ENCODE results near the gene BRD9. TPM values are rescaled to one million over a fixed set of nuclear protein-coding genes. Genes with fewer than 3 reads are reported as not detected.

Gene BRD9
- total RNA-seq, 2 experiments from 2014 or later = 46.6 to 51.7 TPM

DNA sequence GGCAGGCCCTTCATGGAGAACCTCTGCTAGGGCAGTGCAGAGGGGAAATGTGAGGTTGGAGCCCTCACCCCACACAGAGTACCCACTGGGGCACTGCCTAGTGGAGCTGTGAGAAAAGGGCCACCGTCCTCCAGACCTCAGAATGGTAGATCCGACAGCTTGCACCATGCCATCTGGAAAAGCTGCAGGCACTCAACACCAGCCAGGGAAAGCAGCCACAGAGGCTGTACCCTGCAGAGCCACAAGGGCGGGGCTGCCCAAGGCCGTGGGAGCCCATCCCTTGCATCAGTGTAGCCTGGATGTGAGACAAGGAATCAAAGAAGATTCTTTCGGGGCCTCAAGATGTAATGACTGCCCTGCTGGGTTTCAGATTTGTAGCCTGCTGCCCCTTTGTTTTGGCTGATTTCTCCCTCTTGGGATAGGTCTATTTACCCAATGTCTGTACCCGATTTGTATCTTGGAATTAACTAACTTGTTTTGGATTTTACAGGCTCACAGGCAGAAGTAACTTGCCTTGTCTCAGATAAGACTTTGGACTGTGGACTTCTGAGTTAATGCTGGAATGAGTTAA is 25.2 kb downstream of the BRD9 start:
- CTCF ChIA-PET = no interaction called here

DNA sequence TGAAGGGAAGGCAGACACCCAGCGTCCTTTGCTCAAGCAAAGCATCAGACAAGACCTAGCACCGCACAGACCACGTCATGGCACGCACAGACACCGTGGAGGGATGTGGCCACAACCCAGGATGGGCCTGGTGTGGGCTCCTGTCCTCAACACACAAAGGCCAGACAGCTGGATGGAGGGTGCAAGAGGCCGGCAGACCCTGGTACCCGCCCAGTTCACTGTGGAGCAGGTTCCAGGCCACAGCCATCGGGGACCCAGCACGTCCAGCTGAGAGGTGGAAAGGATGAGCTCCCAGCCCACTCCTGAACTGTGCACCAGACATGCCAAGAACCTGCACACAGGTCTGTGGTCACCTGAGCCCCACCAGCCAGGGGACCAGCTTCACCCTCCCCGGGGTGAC is 26.8 kb downstream of the BRD9 start:
- DNase-seq (no peak), ATAC-seq (no peak)
- H3K4me1 Mint-ChIP-seq (ENCODE audit: low read depth) = no peaks in the 10 kb centered on the region
- H3K27me3 Mint-ChIP-seq = no peaks in the 10 kb centered on the region
- ChIA-PET POLR2A (no interaction called here), CTCF (no interaction called here)
- peaks cover 41% of the 10 kb centered on the region for H3K36me3 Mint-ChIP-seq (ENCODE audit: low read depth)
- H3K9me3 Mint-ChIP-seq = no peaks in the 10 kb centered on the region
- H3K27ac Mint-ChIP-seq = no peak overlapping the region
- H3K4me3 Mint-ChIP-seq = no peak overlapping the region
- TF ChIP-seq, protein P1, sequence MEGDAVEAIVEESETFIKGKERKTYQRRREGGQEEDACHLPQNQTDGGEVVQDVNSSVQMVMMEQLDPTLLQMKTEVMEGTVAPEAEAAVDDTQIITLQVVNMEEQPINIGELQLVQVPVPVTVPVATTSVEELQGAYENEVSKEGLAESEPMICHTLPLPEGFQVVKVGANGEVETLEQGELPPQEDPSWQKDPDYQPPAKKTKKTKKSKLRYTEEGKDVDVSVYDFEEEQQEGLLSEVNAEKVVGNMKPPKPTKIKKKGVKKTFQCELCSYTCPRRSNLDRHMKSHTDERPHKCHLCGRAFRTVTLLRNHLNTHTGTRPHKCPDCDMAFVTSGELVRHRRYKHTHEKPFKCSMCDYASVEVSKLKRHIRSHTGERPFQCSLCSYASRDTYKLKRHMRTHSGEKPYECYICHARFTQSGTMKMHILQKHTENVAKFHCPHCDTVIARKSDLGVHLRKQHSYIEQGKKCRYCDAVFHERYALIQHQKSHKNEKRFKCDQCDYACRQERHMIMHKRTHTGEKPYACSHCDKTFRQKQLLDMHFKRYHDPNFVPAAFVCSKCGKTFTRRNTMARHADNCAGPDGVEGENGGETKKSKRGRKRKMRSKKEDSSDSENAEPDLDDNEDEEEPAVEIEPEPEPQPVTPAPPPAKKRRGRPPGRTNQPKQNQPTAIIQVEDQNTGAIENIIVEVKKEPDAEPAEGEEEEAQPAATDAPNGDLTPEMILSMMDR (IDR thresholded peaks at IDR 0.05) = no peak
- intact Hi-C loops (cut with micrococcal nuclease) = no loop called here

More for the DNA sequence above, 25.2 kb downstream of the BRD9 start:
- H3K36me3 Mint-ChIP-seq (ENCODE audit: low read depth) = peaks cover 55% of the 10 kb centered on the region
- TF ChIP-seq, protein P1 (IDR thresholded peaks at IDR 0.05) = no peak
- intact Hi-C loops (cut with micrococcal nuclease) = no loop called here
- DNase-seq = no peak
- H3K4me3 Mint-ChIP-seq = no peak overlapping the region
- POLR2A ChIA-PET = no interaction called here
- H3K4me1 Mint-ChIP-seq (ENCODE audit: low read depth) = no peaks in the 10 kb centered on the region
- H3K27me3 Mint-ChIP-seq = no peaks in the 10 kb centered on the region
- no peaks in the 10 kb centered on the region for H3K9me3 Mint-ChIP-seq
- no peak for ATAC-seq
- no peak overlapping the region for H3K27ac Mint-ChIP-seq

DNA sequence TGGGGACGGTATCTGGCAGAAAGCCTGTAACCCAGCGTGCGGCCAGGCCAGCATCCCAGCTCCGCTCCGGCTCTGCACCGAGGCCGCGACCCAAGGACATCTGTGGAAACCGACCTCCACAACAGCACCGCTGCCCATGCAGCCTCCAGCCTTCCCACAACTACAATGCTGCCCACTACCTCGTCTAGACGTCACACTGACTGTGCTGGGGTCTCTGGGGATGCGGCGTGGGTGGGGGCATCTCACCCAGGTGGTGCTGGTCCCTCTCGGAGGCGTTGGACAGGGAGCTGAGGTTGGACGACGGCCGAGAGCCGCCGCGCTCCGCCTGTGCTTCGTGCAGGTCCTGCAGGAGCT is 27.5 kb downstream of the BRD9 start:
- ATAC-seq (no peak), DNase-seq (no peak)
- Mint-ChIP-seq H3K4me1 (ENCODE audit: low read depth) (no peaks in the 10 kb centered on the region), H3K27me3 (no peaks in the 10 kb centered on the region), H3K9me3 (no peaks in the 10 kb centered on the region), H3K4me3 (no peak overlapping the region), H3K27ac (no peak overlapping the region), H3K36me3 (ENCODE audit: low read depth) (peaks cover 36% of the 10 kb centered on the region)
- intact Hi-C loops (cut with micrococcal nuclease) = no loop called here
- ChIA-PET POLR2A (interaction anchor here (3.0 kb wide), 1 partner anchor 12 kb away, joined by 9 read pairs; no protein-coding TSS in a partner anchor), CTCF (no interaction called here)
- TF ChIP-seq, protein P1 (IDR thresholded peaks at IDR 0.05) = no peak

DNA sequence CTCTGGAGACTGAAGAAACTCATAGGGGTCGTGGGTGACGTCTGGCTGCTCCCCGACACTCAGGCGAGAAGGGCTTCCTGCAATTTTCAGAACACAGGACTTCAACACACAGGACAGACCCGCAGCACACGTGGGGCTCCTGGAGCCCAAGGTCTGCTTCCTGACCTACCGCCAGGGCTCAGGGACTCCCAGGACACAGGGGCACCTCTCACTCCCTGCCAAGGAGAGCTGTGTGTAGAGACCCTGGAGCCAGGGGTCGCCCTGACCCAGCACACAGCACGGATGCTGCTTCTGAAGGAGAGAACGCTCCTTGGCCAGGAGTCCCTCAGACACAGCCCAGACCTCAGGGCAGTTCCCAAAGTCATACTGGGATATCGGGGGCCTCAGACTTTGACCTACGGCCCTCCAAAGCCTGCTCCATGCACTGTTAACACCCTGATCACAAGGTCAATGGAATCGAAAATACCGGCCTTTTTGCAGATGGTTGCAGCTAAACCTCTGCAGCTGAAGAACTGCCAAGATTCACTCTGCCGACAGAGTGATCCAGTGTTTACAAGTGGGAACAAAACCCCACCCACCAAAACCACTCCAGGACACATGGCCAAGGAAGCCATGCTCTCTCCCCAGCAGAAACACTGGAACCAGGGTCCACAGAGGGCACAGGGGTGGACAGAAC is 28.0 kb downstream of the BRD9 start:
- H3K9me3 Mint-ChIP-seq = no peaks in the 10 kb centered on the region
- no peak overlapping the region for H3K27ac Mint-ChIP-seq
- ATAC-seq (no peak), DNase-seq (no peak)
- peaks cover 31% of the 10 kb centered on the region for H3K36me3 Mint-ChIP-seq (ENCODE audit: low read depth)
- H3K4me1 Mint-ChIP-seq (ENCODE audit: low read depth) = no peaks in the 10 kb centered on the region
- no peaks in the 10 kb centered on the region for H3K27me3 Mint-ChIP-seq
- TF ChIP-seq, protein P1 (IDR thresholded peaks at IDR 0.05) = no peak
- H3K4me3 Mint-ChIP-seq = no peak overlapping the region
- CTCF ChIA-PET = no interaction called here
- POLR2A ChIA-PET = interaction anchor here (3.0 kb wide), 1 partner anchor 12 kb away, joined by 9 read pairs; no protein-coding TSS in a partner anchor
- intact Hi-C loops (cut with micrococcal nuclease) = no loop called here

DNA sequence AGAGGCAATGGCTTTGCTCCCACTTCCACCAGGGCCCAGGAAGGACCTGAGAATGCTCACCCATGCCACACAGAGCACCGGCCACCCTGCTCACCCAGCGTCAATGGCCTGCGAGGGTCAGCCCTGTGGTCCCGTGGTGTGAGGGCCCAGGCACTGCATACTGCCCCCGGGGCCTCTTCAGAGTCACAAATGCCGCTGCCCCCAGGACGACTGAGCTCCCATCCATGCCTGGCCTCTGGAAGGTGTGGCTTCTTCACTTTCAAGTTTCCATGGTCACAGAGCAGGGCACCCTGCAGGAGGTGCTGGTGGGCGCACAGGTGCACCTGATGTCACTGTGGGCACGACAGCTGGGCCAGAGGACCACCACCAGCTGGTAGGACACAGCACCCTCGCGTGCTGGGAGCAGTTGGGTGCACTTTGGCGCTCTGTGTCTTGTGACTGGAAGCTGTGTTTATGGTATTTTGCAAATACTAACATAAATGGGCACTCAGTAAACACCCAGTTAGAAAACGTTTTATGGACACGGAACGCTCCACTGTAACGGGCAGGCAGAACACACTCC is 29.3 kb downstream of the BRD9 start:
- DNase-seq = no peak
- TF ChIP-seq, protein P1 (IDR thresholded peaks at IDR 0.05) = no peak
- ChIA-PET CTCF (no interaction called here), POLR2A (interaction anchor here (0.6 to 3.0 kb wide), 2 partner anchors 14 to 30 kb away, joined by 3 to 9 read pairs; no protein-coding TSS in a partner anchor)
- ATAC-seq = no peak
- H3K27ac Mint-ChIP-seq = no peak overlapping the region
- H3K4me3 Mint-ChIP-seq = no peak overlapping the region
- H3K27me3 Mint-ChIP-seq = no peaks in the 10 kb centered on the region
- intact Hi-C loops (cut with micrococcal nuclease) = no loop called here
- no peaks in the 10 kb centered on the region for H3K9me3 Mint-ChIP-seq
- H3K36me3 Mint-ChIP-seq (ENCODE audit: low read depth) = peaks cover 23% of the 10 kb centered on the region
- H3K4me1 Mint-ChIP-seq (ENCODE audit: low read depth) = no peaks in the 10 kb centered on the region

Data from activated CD8-positive, alpha-beta T cell treated with anti-CD3 and anti-CD28 coated beads for 36 hours (primary cell).